IMR-90 (cell line): ENCODE data around the gene CPED1. TPM values are rescaled to one million over a fixed set of nuclear protein-coding genes. Genes with fewer than 3 reads are reported as not detected.

Source experiments
- ATAC-seq: fragments of 200-7000 bp; cut with Tn5 transposase; 2 replicates; pipeline ENCODE4 v1.9.1; 2020; ENCODE audit warnings: low read depth, mild to moderate bottlenecking, moderate library complexity
- BruUV-seq: library from RNA; stranded (reverse); fragments of 400-500 nt; replicated peaks from 2 replicates; lab custom pipeline; 2021; lab: Mats Ljungman, UMichigan
- CTCF ChIA-PET: fragments of 300-600 bp; formaldehyde crosslinking; extraction: SDS; loops from one replicate; lab custom pipeline; 2021; ENCODE audit warnings: antibody characterized with exemption; lab: Yijun Ruan, JAX
- POLR2A ChIA-PET: fragments of 300-600 bp; sonication (Branson Sonifier 250); formaldehyde crosslinking; loops from one replicate; lab custom pipeline; 2022; ENCODE audit warnings: antibody characterized with exemption; ENCODE audit not compliant: unreplicated experiment; lab: Charles Lee
- DNase-seq: peaks from one replicate; pipeline ENCODE4 v3.0.0; 2013
- H2AFZ ChIP-seq: replicated peaks from 2 replicates; pipeline ENCODE3; 2013; ENCODE audit warnings: low read length, mild to moderate bottlenecking; ENCODE audit not compliant: poor library complexity
- H2AK5ac ChIP-seq: 2 replicates; pipeline ENCODE4 v1.6.1; 2013; ENCODE audit warnings: low read depth, low read length, inconsistent platforms
- H2AK9ac ChIP-seq: replicated peaks from 2 replicates; pipeline ENCODE3; 2013; ENCODE audit warnings: mild to moderate bottlenecking, low read depth, low read length, moderate library complexity; ENCODE audit not compliant: poor library complexity
- H2BK120ac ChIP-seq: 2 replicates; pipeline ENCODE4 v1.6.1; 2013; ENCODE audit warnings: low read depth, low read length, inconsistent platforms
- H2BK15ac ChIP-seq: 3 replicates; pipeline ENCODE4 v1.6.1; 2013; ENCODE audit warnings: low read depth, low read length, inconsistent platforms
- H2BK20ac ChIP-seq: 2 replicates; pipeline ENCODE4 v1.6.1; 2013; ENCODE audit warnings: low read depth, mild to moderate bottlenecking, inconsistent platforms, low read length, moderate library complexity
- H2BK5ac ChIP-seq: 2 replicates; pipeline ENCODE4 v1.6.1; 2013; ENCODE audit warnings: mild to moderate bottlenecking, low read depth, low read length, inconsistent platforms; ENCODE audit not compliant: poor library complexity, severe bottlenecking
- H3K14ac ChIP-seq: replicated peaks from 2 replicates; pipeline ENCODE4 v1.6.1; 2013; ENCODE audit warnings: low read depth, low read length, inconsistent platforms
- H3K18ac ChIP-seq: 2 replicates; pipeline ENCODE4 v1.6.1; 2013; ENCODE audit warnings: low read depth, low read length, control low read depth
- H3K23ac ChIP-seq: 2 replicates; pipeline ENCODE4 v1.6.1; 2013; ENCODE audit warnings: low read depth, low read length, inconsistent platforms
- H3K27ac ChIP-seq: 2 replicates; pipeline ENCODE4 v1.5.1; 2013; ENCODE audit warnings: mild to moderate bottlenecking, control low read depth, low read length; ENCODE audit not compliant: insufficient read depth
- H3K27me3 ChIP-seq: 2 replicates; pipeline ENCODE4 v1.6.1; 2013; ENCODE audit warnings: low read length; ENCODE audit not compliant: control insufficient read depth, insufficient read depth
- H3K36me3 ChIP-seq: 2 replicates; pipeline ENCODE4 v1.6.1; 2013; ENCODE audit warnings: low read length, mixed read lengths; ENCODE audit not compliant: control insufficient read depth, insufficient read depth
- H3K4ac ChIP-seq: 2 replicates; pipeline ENCODE4 v1.6.1; 2013; ENCODE audit warnings: low read depth, low read length, inconsistent platforms
- H3K4me1 ChIP-seq: 2 replicates; pipeline ENCODE4 v1.6.1; 2013; ENCODE audit warnings: low read length, mixed read lengths; ENCODE audit not compliant: control insufficient read depth, insufficient read depth
- H3K4me2 ChIP-seq: 2 replicates; pipeline ENCODE4 v1.6.1; 2013; ENCODE audit warnings: low read depth, mild to moderate bottlenecking, control low read depth, low read length, moderate library complexity
- H3K4me3 ChIP-seq: 2 replicates; pipeline ENCODE4 v1.5.1; 2013; ENCODE audit warnings: low read depth, mild to moderate bottlenecking, control low read depth, low read length, moderate library complexity; ENCODE audit not compliant: insufficient read depth
- H3K56ac ChIP-seq: 2 replicates; pipeline ENCODE4 v1.6.1; 2013; ENCODE audit warnings: low read length, inconsistent platforms; ENCODE audit not compliant: insufficient read depth; ENCODE audit errors: extremely low read depth
- H3K79me1 ChIP-seq, 2 experiments: 2 replicates each; pipeline ENCODE4 v1.6.1; 2013; ENCODE audit warnings: low read length in 2 of 2, inconsistent platforms in 1 of 2, low read depth in 1 of 2
- H3K9ac ChIP-seq: 2 replicates; pipeline ENCODE4 v1.6.1; 2013; ENCODE audit warnings: low read depth, low read length, control low read depth
- H3K9me1 ChIP-seq: 2 replicates; pipeline ENCODE4 v1.6.1; 2013; ENCODE audit warnings: low read length, inconsistent platforms; ENCODE audit not compliant: insufficient read depth
- H3K9me3 ChIP-seq: 2 replicates; pipeline ENCODE4 v1.6.1; 2013; ENCODE audit warnings: low read length; ENCODE audit not compliant: control insufficient read depth, insufficient read depth
- H4K20me1 ChIP-seq: 2 replicates; pipeline ENCODE4 v1.6.1; 2013; ENCODE audit warnings: low read length, inconsistent platforms; ENCODE audit not compliant: insufficient read depth
- H4K5ac ChIP-seq: 2 replicates; pipeline ENCODE4 v1.6.1; 2013; ENCODE audit warnings: mild to moderate bottlenecking, low read depth, low read length, control low read depth
- H4K8ac ChIP-seq, 2 experiments: 2 replicates each; pipeline ENCODE4 v1.6.1; 2013; ENCODE audit warnings: low read depth in 2 of 2, low read length in 2 of 2, control low read depth in 1 of 2, inconsistent platforms in 1 of 2
- H4K91ac ChIP-seq: 2 replicates; pipeline ENCODE4 v1.6.1; 2013; ENCODE audit warnings: low read depth, low read length, inconsistent platforms; ENCODE audit not compliant: insufficient read depth
- CEBPB ChIP-seq: IDR thresholded peaks from 2 replicates; pipeline ENCODE4 v1.6.1; 2012; ENCODE audit warnings: low read depth, low read length, improper control_type of control experiment
- CTCF ChIP-seq: conservative IDR thresholded peaks from 2 replicates; pipeline ENCODE4 v1.5.1; 2012; ENCODE audit warnings: mild to moderate bottlenecking, low read depth, low read length, improper control_type of control experiment
- RCOR1 ChIP-seq: IDR thresholded peaks from 2 replicates; pipeline ENCODE4 v1.6.1; 2012; ENCODE audit warnings: mild to moderate bottlenecking, low read length, improper control_type of control experiment; ENCODE audit not compliant: insufficient replicate concordance
- RFX5 ChIP-seq: IDR thresholded peaks from 2 replicates; pipeline ENCODE4 v1.8.0; 2012; ENCODE audit warnings: low read depth, mild to moderate bottlenecking, low read length, moderate library complexity
- WGBS, 2 experiments: methylation state at CpG; one replicate each; pipeline versions ENCODE4 v1.1.5 to v1.1.7; 2013; ENCODE audit warnings: missing lambda C conversion rate in 2 of 2; ENCODE audit not compliant: insufficient read length in 1 of 2; ENCODE audit errors: extremely low coverage in 2 of 2; 5-methylcytosine and 5-hydroxymethylcytosine counted together
- dilution Hi-C: fragments of 300-500 bp; cut with HindIII; formaldehyde crosslinking; loops from one replicate; pipeline ENCODE4 v1.14.3; 2018; ENCODE audit warnings: low sequenced_read_pairs; ENCODE audit not compliant: unreplicated experiment
- in situ Hi-C: fragments of 300-500 bp; cut with MboI; formaldehyde crosslinking; loops from 3 replicates; pipeline ENCODE4 v1.14.3; 2019; ENCODE audit warnings: low sequenced_read_pairs, inconsistent platforms, mixed read lengths
- intact Hi-C: fragments of 100-400 bp; cut with micrococcal nuclease; formaldehyde crosslinking; loops from 2 replicates; pipeline ENCODE4 v1.10.0; 2022
- polyA plus RNA-seq, 3 experiments: library from polyadenylated mRNA; depleted of rRNA; stranded (reverse); fragments of >200 nt; gene quantifications; 2 replicates each; pipeline ENCODE4 v1.2.3, GENCODE V29; 2012; ENCODE audit warnings: low replicate concordance in 1 of 3
- total RNA-seq: library from RNA; depleted of rRNA; stranded (reverse); fragments of >200 nt; gene quantifications from 2 replicates; pipeline ENCODE4 v1.2.3, GENCODE V29; 2012

The CPED1 gene
- total and polyA plus RNA-seq, 2 of the 4 experiments (the other 2 are of a cell fraction), result 31.2 to 96.8 TPM

DNA sequence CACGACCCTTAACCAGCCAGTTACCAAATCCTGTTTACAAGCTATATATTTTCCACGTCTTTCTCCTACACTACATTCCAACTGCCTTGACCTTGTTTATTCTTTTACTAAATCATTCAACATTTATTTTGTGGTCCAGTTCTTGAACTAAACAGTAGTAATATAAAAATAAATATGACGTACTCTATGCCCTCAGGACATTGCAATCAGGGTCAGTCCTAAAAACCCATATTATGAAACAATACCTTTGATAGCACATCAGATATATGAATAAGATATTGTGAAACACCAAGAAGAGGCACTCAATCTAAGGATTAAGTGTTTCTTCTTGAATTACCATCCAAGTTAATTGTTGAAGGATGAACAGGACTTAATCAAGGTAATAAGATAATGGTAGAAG lies 287.8 kb downstream of the CPED1 start:
- H3K4me3 ChIP-seq, result no peak overlapping the region
- no peaks in the 10 kb centered on the region for H3K9me3 ChIP-seq
- 0 out of 2 replicates have a peak, but pooled peaks cover 1% of the 10 kb centered on the region for H3K36me3 ChIP-seq
- no peak overlapping the region for H4K5ac ChIP-seq
- BruUV-seq, result no TSS peak
- H2AK5ac ChIP-seq, result no peak overlapping the region
- peaks cover 9% of the 10 kb centered on the region for H3K4me1 ChIP-seq
- dilution Hi-C loops, result no loop called here
- ATAC-seq, result peak; percentile 38
- in situ Hi-C loops, result no loop called here
- 80% methylated on average over 1 of the region's 3 CpGs; no CpG with 5 or more reads in 1 of the 2 experiments for WGBS, 2 experiments
- no peak overlapping the region for H3K23ac ChIP-seq
- no peak overlapping the region for H4K91ac ChIP-seq
- intact Hi-C loops, result no loop called here
- H2BK5ac ChIP-seq, result peak overlapping the region; percentile 17
- DNase-seq, result no peak
- H3K9me1 ChIP-seq, result no peaks in the 10 kb centered on the region; the same call in 1 of the 2 replicates
- H2AK9ac ChIP-seq, result no peak overlapping the region
- H3K27me3 ChIP-seq, result no peaks in the 10 kb centered on the region
- H3K4me2 ChIP-seq, result no peak overlapping the region
- no peaks in the 10 kb centered on the region for H4K20me1 ChIP-seq
- H3K14ac ChIP-seq, result no peak overlapping the region
- no peak overlapping the region for H4K8ac ChIP-seq
- no peak overlapping the region for H2BK120ac ChIP-seq
- H3K27ac ChIP-seq, result no peak overlapping the region
- no peak overlapping the region for H3K4ac ChIP-seq
- H2BK20ac ChIP-seq, result no peak overlapping the region
- H3K9ac ChIP-seq, result no peak overlapping the region
- no peak overlapping the region for H3K18ac ChIP-seq
- CTCF ChIA-PET, result interaction anchor here (0.5 kb wide), 1 partner anchor 215 kb away, joined by 4 read pairs; no protein-coding TSS in a partner anchor
- no peak overlapping the region for H2BK15ac ChIP-seq
- no peak overlapping the region for H2AFZ ChIP-seq
- H3K79me1 ChIP-seq, result peaks cover 2 to 4% of the 10 kb centered on the region in 2 experiments; a peak in 1 of 4 replicates
- POLR2A ChIA-PET, result no interaction called here
- H3K56ac ChIP-seq, result no peak overlapping the region
- 0 out of 2 replicates have a peak, but pooled peaks have one; percentile 13 for TF ChIP-seq CEBPB
- TF ChIP-seq CTCF, result no peak
- no peak for TF ChIP-seq RCOR1
- TF ChIP-seq RFX5, result no peak
